ENCODE measurements around the gene CBX5. TPM values are rescaled to one million over a fixed set of nuclear protein-coding genes. Genes with fewer than 3 reads are reported as not detected.
A peak's percentile ranks its signal among the peaks of the same experiment; 100 is the strongest.
"Not testable (repeated sequence)": the region's sequence is repeated elsewhere in the genome, so short reads cannot be mapped to it uniquely, and the experiment has no call there.

Gene CBX5
- total RNA-seq, 1 donor from 2014 or later, result 104 TPM

DNA sequence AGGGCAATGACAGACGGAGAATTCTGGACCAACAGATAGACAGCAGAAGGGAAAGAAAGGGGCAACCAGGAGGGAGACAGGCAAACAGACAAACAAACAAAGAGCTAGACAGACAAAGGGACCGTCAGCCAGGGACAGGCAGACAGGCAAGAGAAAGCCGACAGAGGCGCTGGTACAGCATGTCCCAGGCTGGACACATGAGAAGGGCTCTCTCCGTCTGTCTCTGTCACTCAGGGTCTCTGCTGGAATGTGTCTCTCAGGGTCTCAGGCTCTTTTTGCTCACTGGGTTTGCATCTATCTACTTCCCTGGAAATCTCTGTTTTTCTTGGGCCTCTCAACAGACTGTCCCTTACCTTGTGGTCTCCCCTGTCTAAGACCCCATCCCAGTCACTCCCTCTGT lies 82.9 kb downstream of the CBX5 start:
- DNase-seq, result no peak

GRCh38 chr12:54196396-54196795 lies 83.5 kb downstream of the CBX5 start:
- no peak for DNase-seq

DNA sequence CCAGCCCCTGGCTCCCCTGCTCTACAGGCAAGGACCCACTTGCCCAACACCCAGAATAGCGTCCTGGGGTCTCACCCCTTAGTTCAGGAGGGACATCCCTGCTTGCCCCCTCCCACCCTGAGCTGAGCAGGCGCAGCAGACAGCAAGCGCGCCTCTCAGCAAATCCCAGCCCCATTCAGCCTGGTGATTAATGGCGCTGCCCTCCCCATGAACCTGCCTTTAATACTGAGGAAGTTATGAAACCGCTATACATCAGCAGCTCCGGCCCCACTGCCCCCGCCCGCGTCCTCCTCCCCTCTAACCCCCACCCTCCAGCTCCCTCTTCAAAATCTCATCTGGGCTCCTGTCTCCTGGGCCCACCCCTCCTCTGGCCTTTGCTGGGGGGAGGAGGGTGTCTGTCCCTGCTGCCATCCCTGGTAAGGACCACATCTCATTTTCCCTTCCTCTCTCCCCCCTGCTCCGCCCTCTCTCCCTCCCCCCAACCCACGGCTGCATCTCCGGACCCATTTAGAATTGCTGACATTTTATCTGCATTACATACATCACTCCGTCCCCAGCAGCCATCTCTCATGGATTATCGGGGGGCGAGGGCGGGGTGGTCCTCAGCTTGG lies 84.1 kb downstream of the CBX5 start:
- DNase-seq, result no peak

GRCh38 chr12:54195080-54195736 lies 84.7 kb downstream of the CBX5 start:
- DNase-seq, result no peak

DNA sequence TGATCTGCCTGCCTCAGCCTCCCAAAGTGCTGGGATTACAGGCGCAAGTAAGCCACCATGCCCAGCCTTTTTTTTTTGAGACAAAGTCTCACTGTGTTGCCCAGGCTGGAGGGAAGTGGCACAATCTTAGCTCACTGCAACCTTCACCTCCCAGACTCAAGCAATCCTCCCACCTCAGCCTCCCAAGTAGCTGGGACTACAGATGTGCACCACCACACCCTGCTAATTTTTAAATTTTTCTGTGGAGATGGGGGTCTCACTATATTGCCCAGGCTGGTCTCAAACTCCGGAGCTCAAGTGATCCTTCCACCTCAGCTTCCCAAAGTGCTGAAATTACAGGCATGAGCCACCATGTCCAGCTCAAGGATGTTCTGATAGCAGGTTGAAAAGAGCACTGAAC lies 85.3 kb downstream of the CBX5 start:
- not testable (repeated sequence) for DNase-seq

DNA sequence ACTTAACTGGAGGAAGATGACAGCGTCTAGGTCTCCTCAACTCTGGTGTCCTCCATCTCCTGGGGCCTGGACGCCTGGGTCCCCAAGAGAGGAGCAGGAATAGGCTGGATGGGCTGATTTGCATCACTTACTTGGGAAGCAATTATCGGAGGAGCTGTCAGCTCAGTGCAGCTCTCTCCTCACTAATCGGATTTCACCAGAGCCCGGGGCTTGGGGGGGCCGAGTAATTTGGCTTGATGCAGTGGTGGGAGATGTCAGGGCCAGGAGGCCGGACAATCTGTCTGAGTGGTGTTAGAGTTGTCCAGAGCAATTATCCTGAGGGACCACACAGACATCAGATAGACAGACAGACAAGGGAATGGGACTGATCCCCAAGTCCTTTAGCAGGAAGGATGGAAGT lies 86.5 kb downstream of the CBX5 start:
- DNase-seq, result no peak

GRCh38 chr12:54191550-54192022 lies 88.3 kb downstream of the CBX5 start:
- peak; percentile 58 for DNase-seq

- DNase-seq, result no peak
These were observed 88.8 kb downstream of the CBX5 start for GRCh38 chr12:54191126-54191525.

GRCh38 chr12:54189198-54189539 lies 90.8 kb downstream of the CBX5 start:
- DNase-seq, result no peak

DNA sequence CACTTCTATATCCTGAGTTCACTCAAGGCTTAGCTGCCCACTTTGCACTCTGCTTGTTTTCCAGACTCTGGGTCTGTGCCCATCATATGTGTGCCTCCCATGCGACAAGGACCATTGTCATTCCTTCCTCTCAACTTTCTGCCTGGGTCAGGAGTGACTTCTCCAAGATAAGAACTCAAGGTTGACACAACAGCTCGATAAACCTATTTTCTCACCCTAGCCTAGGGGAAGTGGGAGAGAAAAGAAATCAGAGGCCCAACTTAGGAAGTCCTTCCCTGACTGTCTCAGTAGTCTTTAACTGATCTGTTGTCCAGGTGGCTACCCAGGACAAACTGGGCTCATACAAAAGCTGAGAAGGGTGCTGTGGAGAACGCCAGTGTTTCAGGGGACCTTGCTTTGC lies 92.8 kb downstream of the CBX5 start:
- no peak for DNase-seq

- no peak for DNase-seq
These were observed 94.0 kb downstream of the CBX5 start for GRCh38 chr12:54185919-54186318.

- not testable (repeated sequence) for DNase-seq
These were observed 94.6 kb downstream of the CBX5 start for GRCh38 chr12:54185297-54185696.

GRCh38 chr12:54184024-54184805 lies 95.7 kb downstream of the CBX5 start:
- DNase-seq, result no peak

GRCh38 chr12:54182981-54183380 lies 96.9 kb downstream of the CBX5 start:
- DNase-seq, result no peak

DNA sequence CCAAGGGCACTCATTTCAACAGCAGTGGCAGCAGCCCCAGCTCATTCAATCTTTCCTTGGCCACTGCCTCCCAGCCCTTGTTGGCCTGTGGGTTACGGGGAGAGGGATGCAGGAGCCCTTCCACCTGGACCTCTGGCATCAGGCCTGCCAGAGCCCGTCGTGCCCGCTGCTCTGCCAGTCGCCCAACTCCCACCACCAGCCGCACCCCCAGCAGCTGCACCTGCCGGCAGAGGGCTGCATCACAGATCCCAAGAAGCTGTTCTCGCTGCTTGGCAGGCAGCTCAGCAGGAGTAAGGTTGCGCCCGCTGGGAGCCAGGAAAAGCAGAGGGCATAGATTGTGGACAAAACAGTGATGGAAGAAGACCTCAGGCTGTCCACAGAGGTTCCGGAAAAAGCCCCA lies 97.8 kb downstream of the CBX5 start:
- DNase-seq, result no peak

Small RNAs within 50 kb of the gene (small RNA-seq; reads per million reads assigned to genes)
- gene RN7SL390P (not detected), gene RNU6-950P (not detected)

Other genes with a start within 250 kb of the CBX5 start
- not detected for gene HOXC5, start 247.1 kb downstream of the CBX5 start, total RNA-seq
- gene HOXC4, start 226.3 kb downstream of the CBX5 start, total RNA-seq, result not detected
- 42.0 TPM for gene SMUG1, start 91.1 kb downstream of the CBX5 start, total RNA-seq
- gene HNRNPA1, start 604 bp upstream of the CBX5 start, total RNA-seq, result 524 TPM
- gene NFE2, start 20.9 kb upstream of the CBX5 start, total RNA-seq, result 0.62 TPM
- gene COPZ1, start 45.0 kb upstream of the CBX5 start, total RNA-seq, result 47.1 TPM
- gene GPR84, start 84.4 kb upstream of the CBX5 start, total RNA-seq, result 0.16 TPM
- gene ZNF385A, start 104.6 kb upstream of the CBX5 start, total RNA-seq, result 1.1 TPM
- gene ITGA5, start 139.1 kb upstream of the CBX5 start, total RNA-seq, result 5.1 TPM
- 1.9 TPM for gene GTSF1, start 193.5 kb upstream of the CBX5 start, total RNA-seq
- gene NCKAP1L, start 217.6 kb upstream of the CBX5 start, total RNA-seq, result 8.1 TPM

All from occipital lobe (tissue), 3 donors.